ENCODE results near the gene KBTBD8.

The KBTBD8 gene

GRCh38 chr3:66991459-66991858 is 6.6 kb upstream of the KBTBD8 start:
- Histone ChIP-seq H3K27me3 (no peaks in the 10 kb centered on the region; the same call in 1 of the 2 replicates), H3K9me3 (no peaks in the 10 kb centered on the region; the same call in 1 of the 2 replicates), H3K4me3 (ENCODE audit: low read depth, low read length) (no peak overlapping the region), H3K4me1 (0 out of 2 replicates have a peak, but pooled peaks cover 4% of the 10 kb centered on the region), H3K36me3 (no peaks in the 10 kb centered on the region)
- DNase-seq, result no peak
- TF ChIP-seq CTCF (IDR thresholded peaks at IDR 0.05; ENCODE audit: low read depth, low read length), result no peak

- peak; percentile 11 for DNase-seq
- no peaks in the 10 kb centered on the region; the same call in 1 of the 2 replicates for H3K9me3 ChIP-seq
- H3K4me3 ChIP-seq (ENCODE audit: low read depth, low read length), result no peak overlapping the region
- no peaks in the 10 kb centered on the region for H3K36me3 ChIP-seq
- 0 out of 2 replicates have a peak, but pooled peaks cover 4% of the 10 kb centered on the region for H3K4me1 ChIP-seq
- TF ChIP-seq CTCF (IDR thresholded peaks at IDR 0.05; ENCODE audit: low read depth, low read length), result peak; percentile 27
- peaks cover 3% of the 10 kb centered on the region; the same call in 1 of the 2 replicates for H3K27me3 ChIP-seq
These were observed 5.0 kb upstream of the KBTBD8 start for GRCh38 chr3:66993082-66993481.

- H3K4me3 ChIP-seq (ENCODE audit: low read depth, low read length), result no peak overlapping the region
- 0 out of 2 replicates have a peak, but pooled peaks cover 4% of the 10 kb centered on the region for H3K4me1 ChIP-seq
- peaks cover 3% of the 10 kb centered on the region; the same call in 1 of the 2 replicates for H3K27me3 ChIP-seq
- no peak for DNase-seq
- no peaks in the 10 kb centered on the region for H3K36me3 ChIP-seq
- no peak for TF ChIP-seq CTCF (IDR thresholded peaks at IDR 0.05; ENCODE audit: low read depth, low read length)
- no peaks in the 10 kb centered on the region; the same call in 1 of the 2 replicates for H3K9me3 ChIP-seq
These were observed 3.5 kb upstream of the KBTBD8 start for GRCh38 chr3:66994588-66994987.

GRCh38 chr3:66996696-66997095 is 1.4 kb upstream of the KBTBD8 start:
- Histone ChIP-seq H3K36me3 (no peaks in the 10 kb centered on the region), H3K9me3 (no peaks in the 10 kb centered on the region), H3K4me3 (ENCODE audit: low read depth, low read length) (no peak overlapping the region), H3K4me1 (no peaks in the 10 kb centered on the region), H3K27me3 (peaks cover 3% of the 10 kb centered on the region; the same call in 1 of the 2 replicates)
- no peak for DNase-seq
- TF ChIP-seq CTCF (IDR thresholded peaks at IDR 0.05; ENCODE audit: low read depth, low read length), result no peak

- no peak for TF ChIP-seq CTCF (IDR thresholded peaks at IDR 0.05; ENCODE audit: low read depth, low read length)
- no peak for DNase-seq
- peak overlapping the region; percentile 55 for H3K4me3 ChIP-seq (ENCODE audit: low read depth, low read length)
- no peaks in the 10 kb centered on the region for H3K36me3 ChIP-seq
- H3K4me1 ChIP-seq, result no peaks in the 10 kb centered on the region
- H3K9me3 ChIP-seq, result no peaks in the 10 kb centered on the region
- H3K27me3 ChIP-seq, result peaks cover 3% of the 10 kb centered on the region; the same call in 1 of the 2 replicates
These were observed 471 bp upstream of the KBTBD8 start for GRCh38 chr3:66997560-66998112.

- Histone ChIP-seq H3K27me3 (peaks cover 3% of the 10 kb centered on the region; the same call in 1 of the 2 replicates), H3K36me3 (peaks cover 5% of the 10 kb centered on the region; the same call in 1 of the 2 replicates), H3K9me3 (no peaks in the 10 kb centered on the region), H3K4me1 (no peaks in the 10 kb centered on the region), H3K4me3 (ENCODE audit: low read depth, low read length) (peak overlapping the region; percentile 72)
- no peak for DNase-seq
- no peak for TF ChIP-seq CTCF (IDR thresholded peaks at IDR 0.05; ENCODE audit: low read depth, low read length)
These were observed 763 bp downstream of the KBTBD8 start for GRCh38 chr3:66998904-66999235.
